Coronary artery (tissue), 2 donors: ENCODE data around the gene ANKS3.

Source experiments
- DNase-seq: peaks from one replicate; pipeline ENCODE4 v3.0.0-alpha.2; 2017; ENCODE audit warnings: low spot score
- H3K27ac ChIP-seq, 2 donors: fragments of 200-600 bp; sonication (generic); one replicate each; pipeline ENCODE4 v1.5.1; 2016 to 2019
- H3K4me3 ChIP-seq: fragments of 200-600 bp; sonication (generic); 2 replicates; pipeline ENCODE4 v1.5.1; 2016; ENCODE audit warnings: mild to moderate bottlenecking, moderate library complexity
- CTCF ChIP-seq: fragments of 200-600 bp; sonication (generic); IDR thresholded peaks from one replicate; pipeline ENCODE4 v1.5.1; 2019; ENCODE audit warnings: antibody characterized with exemption

ANKS3 gene

GRCh38 chr16:4775005-4775404 lies 40.9 kb upstream of the ANKS3 start:
- no peak overlapping the region for H3K27ac ChIP-seq
- no peak for DNase-seq
- no peak overlapping the region for H3K4me3 ChIP-seq
- TF ChIP-seq CTCF: no peak

- no peak for TF ChIP-seq CTCF
- H3K4me3 ChIP-seq: no peak overlapping the region
- no peak overlapping the region for H3K27ac ChIP-seq
- no peak for DNase-seq
Observed at GRCh38 chr16:4772351-4772750, 38.3 kb upstream of the ANKS3 start.

GRCh38 chr16:4771646-4772045 lies 37.6 kb upstream of the ANKS3 start:
- no peak overlapping the region for H3K27ac ChIP-seq
- H3K4me3 ChIP-seq: no peak overlapping the region
- DNase-seq: no peak
- TF ChIP-seq CTCF: no peak

- no peak for TF ChIP-seq CTCF
- Histone ChIP-seq H3K4me3 (peak overlapping the region; percentile 93), H3K27ac (peak overlapping the region in 1 of 2 donors; percentile 94)
- no peak for DNase-seq
Observed at GRCh38 chr16:4769306-4769638, 35.2 kb upstream of the ANKS3 start.

GRCh38 chr16:4768549-4769305 lies 34.7 kb upstream of the ANKS3 start:
- TF ChIP-seq CTCF: no peak
- Histone ChIP-seq H3K4me3 (peak overlapping the region; percentile 93), H3K27ac (peak overlapping the region; percentile 94)
- peak; percentile 97 for DNase-seq

GRCh38 chr16:4767872-4768548 lies 33.9 kb upstream of the ANKS3 start:
- Histone ChIP-seq H3K27ac (peak overlapping the region; percentile 94), H3K4me3 (peak overlapping the region; percentile 93)
- no peak for TF ChIP-seq CTCF
- no peak for DNase-seq
